Measurements from ENCODE around the gene SHE.
"Not testable (repeated sequence)": the region's sequence is repeated elsewhere in the genome, so short reads cannot be mapped to it uniquely, and the experiment has no call there.

DNA sequence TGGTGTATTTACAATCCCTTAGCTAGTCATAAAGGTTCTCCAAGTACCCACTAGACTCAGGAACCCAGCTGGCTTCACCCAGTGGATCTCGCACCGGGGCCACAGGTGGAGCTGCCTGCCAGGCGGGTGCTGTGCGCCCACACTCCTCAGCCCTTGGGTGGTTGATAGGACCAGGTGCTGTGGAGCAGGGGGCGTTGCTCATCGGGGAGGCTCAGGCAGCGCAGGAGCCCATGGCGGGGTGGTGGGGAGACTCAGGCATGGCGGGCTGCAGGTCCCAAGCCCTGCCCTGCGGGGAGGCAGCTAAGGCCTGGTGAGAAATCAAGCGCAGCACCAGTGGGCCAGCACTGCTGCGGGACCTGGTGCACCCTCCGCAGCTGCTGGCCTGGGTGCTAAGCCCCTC, 29.7 kb upstream of the SHE start:
- not testable (repeated sequence) for TF ChIP-seq POLR2A, POLR2AphosphoS5 (IDR thresholded peaks at IDR 0.05; ENCODE audit: low read depth, low read length)
